ENCODE measurements around the gene PCK2.
A peak's percentile ranks its signal among the peaks of the same experiment; 100 is the strongest.

The PCK2 gene

DNA sequence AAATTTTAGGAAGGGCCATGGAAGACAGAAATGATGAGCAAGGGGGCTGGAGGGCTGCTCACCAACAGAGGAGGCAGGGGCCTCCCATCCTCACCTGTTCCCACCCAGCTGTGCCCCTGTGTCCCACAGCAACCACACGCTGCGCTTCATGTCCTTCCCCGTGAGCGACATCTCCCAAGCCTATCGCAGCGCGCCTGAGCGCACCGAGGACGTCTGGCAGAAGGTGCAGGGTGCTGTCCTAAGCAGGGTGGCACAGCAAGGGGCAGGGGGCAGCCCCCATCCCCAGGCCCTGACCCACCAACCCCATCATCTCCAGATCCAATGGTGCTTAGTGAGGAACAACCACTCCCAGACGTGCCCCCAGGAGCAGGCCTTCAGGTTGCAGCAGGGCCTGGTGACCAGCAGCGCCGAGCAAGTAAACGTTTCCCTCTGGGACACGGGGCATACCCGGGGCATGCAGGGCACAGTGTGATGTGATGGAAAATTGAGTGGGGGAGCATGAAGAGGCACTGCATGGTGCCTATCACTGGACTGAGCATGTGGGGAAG, 34.2 kb upstream of the PCK2 start:
- H3K36me3 ChIP-seq (ENCODE audit: control insufficient read depth in 2 of 2, insufficient read depth in 1 of 2, low read length in 2 of 2), result no peaks in the 10 kb centered on the region
- POLR2A ChIA-PET, result interaction anchor here (1.1 kb wide), 1 partner anchor 20 kb away, joined by 4 read pairs; no protein-coding TSS in a partner anchor
- TF ChIP-seq ZIC2 (tag by site-specific recombination; IDR thresholded peaks at IDR 0.05) (peak; percentile 64), ZNF670 (tag by site-specific recombination; IDR thresholded peaks at IDR 0.05; ENCODE audit: low read depth) (no peak), BCL11B (tag by site-specific recombination; IDR thresholded peaks at IDR 0.05; ENCODE audit: low read depth) (no peak), GFI1B (tag by site-specific recombination; IDR thresholded peaks at IDR 0.05) (no peak), ZNF426 (tag by site-specific recombination; IDR thresholded peaks at IDR 0.05) (no peak), ZNF341 (tag by site-specific recombination; IDR thresholded peaks at IDR 0.05; ENCODE audit: low read depth) (no peak)
- TF ChIP-seq, protein P1, sequence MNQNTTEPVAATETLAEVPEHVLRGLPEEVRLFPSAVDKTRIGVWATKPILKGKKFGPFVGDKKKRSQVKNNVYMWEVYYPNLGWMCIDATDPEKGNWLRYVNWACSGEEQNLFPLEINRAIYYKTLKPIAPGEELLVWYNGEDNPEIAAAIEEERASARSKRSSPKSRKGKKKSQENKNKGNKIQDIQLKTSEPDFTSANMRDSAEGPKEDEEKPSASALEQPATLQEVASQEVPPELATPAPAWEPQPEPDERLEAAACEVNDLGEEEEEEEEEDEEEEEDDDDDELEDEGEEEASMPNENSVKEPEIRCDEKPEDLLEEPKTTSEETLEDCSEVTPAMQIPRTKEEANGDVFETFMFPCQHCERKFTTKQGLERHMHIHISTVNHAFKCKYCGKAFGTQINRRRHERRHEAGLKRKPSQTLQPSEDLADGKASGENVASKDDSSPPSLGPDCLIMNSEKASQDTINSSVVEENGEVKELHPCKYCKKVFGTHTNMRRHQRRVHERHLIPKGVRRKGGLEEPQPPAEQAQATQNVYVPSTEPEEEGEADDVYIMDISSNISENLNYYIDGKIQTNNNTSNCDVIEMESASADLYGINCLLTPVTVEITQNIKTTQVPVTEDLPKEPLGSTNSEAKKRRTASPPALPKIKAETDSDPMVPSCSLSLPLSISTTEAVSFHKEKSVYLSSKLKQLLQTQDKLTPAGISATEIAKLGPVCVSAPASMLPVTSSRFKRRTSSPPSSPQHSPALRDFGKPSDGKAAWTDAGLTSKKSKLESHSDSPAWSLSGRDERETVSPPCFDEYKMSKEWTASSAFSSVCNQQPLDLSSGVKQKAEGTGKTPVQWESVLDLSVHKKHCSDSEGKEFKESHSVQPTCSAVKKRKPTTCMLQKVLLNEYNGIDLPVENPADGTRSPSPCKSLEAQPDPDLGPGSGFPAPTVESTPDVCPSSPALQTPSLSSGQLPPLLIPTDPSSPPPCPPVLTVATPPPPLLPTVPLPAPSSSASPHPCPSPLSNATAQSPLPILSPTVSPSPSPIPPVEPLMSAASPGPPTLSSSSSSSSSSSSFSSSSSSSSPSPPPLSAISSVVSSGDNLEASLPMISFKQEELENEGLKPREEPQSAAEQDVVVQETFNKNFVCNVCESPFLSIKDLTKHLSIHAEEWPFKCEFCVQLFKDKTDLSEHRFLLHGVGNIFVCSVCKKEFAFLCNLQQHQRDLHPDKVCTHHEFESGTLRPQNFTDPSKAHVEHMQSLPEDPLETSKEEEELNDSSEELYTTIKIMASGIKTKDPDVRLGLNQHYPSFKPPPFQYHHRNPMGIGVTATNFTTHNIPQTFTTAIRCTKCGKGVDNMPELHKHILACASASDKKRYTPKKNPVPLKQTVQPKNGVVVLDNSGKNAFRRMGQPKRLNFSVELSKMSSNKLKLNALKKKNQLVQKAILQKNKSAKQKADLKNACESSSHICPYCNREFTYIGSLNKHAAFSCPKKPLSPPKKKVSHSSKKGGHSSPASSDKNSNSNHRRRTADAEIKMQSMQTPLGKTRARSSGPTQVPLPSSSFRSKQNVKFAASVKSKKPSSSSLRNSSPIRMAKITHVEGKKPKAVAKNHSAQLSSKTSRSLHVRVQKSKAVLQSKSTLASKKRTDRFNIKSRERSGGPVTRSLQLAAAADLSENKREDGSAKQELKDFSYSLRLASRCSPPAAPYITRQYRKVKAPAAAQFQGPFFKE (tag by site-specific recombination; IDR thresholded peaks at IDR 0.05; ENCODE audit: borderline replicate concordance), result no peak
- TF ChIP-seq, protein P2, sequence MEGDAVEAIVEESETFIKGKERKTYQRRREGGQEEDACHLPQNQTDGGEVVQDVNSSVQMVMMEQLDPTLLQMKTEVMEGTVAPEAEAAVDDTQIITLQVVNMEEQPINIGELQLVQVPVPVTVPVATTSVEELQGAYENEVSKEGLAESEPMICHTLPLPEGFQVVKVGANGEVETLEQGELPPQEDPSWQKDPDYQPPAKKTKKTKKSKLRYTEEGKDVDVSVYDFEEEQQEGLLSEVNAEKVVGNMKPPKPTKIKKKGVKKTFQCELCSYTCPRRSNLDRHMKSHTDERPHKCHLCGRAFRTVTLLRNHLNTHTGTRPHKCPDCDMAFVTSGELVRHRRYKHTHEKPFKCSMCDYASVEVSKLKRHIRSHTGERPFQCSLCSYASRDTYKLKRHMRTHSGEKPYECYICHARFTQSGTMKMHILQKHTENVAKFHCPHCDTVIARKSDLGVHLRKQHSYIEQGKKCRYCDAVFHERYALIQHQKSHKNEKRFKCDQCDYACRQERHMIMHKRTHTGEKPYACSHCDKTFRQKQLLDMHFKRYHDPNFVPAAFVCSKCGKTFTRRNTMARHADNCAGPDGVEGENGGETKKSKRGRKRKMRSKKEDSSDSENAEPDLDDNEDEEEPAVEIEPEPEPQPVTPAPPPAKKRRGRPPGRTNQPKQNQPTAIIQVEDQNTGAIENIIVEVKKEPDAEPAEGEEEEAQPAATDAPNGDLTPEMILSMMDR (tag by site-specific recombination; IDR thresholded peaks at IDR 0.05), result no peak
- H3K4me3 ChIP-seq (ENCODE audit: low read depth, low read length), result no peak overlapping the region
- H3K9me3 ChIP-seq (ENCODE audit: control insufficient read depth, insufficient read depth, low read depth, low read length), result no peaks in the 10 kb centered on the region
- H3K27ac ChIP-seq (ENCODE audit: extremely low read depth, low read depth, low read length), result no peak overlapping the region
- CTCF ChIA-PET, result interaction anchor here (0.7 to 8.9 kb wide), 4 partner anchors 32 to 366 kb away, joined by 3 to 247 read pairs (median 87); partner anchors contain the start of genes IRF9 and PCK2
- no peaks in the 10 kb centered on the region for H3K4me1 ChIP-seq (ENCODE audit: control insufficient read depth, insufficient read depth, low read length)

DNA sequence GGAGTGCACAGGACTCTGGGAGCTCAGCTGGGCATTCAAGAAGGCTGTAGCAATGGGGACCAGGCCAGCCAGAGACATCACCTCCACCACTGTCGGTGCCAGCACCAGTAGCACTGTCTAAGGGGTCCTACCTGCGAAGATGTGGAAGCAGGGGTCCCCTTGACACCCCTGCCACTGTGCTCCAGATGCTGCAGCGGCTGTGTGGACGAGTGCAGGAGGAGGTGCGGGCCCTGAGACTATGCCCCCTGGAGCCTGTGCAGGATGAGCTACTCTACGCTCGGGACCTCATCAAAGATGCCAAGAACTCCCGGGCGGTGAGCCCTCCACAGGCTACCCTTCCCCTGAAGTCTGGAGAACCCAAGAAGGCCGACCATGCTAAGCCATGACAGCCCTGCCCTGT, 33.7 kb upstream of the PCK2 start:
- TF ChIP-seq ZNF169 (tag by site-specific recombination; IDR thresholded peaks at IDR 0.05) (no peak), ZNF473 (tag by site-specific recombination; IDR thresholded peaks at IDR 0.05) (no peak), ZNF266 (tag by site-specific recombination; IDR thresholded peaks at IDR 0.05; ENCODE audit: low read depth) (no peak), ZNF701 (tag by site-specific recombination; IDR thresholded peaks at IDR 0.05) (no peak), SP2 (tag by site-specific recombination; IDR thresholded peaks at IDR 0.05) (no peak)
- H3K4me1 ChIP-seq (ENCODE audit: control insufficient read depth, insufficient read depth, low read length), result no peaks in the 10 kb centered on the region
- CTCF ChIA-PET, result interaction anchor here (0.7 to 8.9 kb wide), 7 partner anchors 11 to 365 kb away, joined by 3 to 247 read pairs (median 5); partner anchors contain the start of genes CPNE6, IRF9 and PCK2
- POLR2A ChIA-PET, result interaction anchor here (1.1 kb wide), 1 partner anchor 20 kb away, joined by 4 read pairs; no protein-coding TSS in a partner anchor
- H3K36me3 ChIP-seq (ENCODE audit: control insufficient read depth in 2 of 2, insufficient read depth in 1 of 2, low read length in 2 of 2), result no peaks in the 10 kb centered on the region
- no peak overlapping the region for H3K27ac ChIP-seq (ENCODE audit: extremely low read depth, low read depth, low read length)
- no peaks in the 10 kb centered on the region for H3K9me3 ChIP-seq (ENCODE audit: control insufficient read depth, insufficient read depth, low read depth, low read length)
- no peak overlapping the region for H3K4me3 ChIP-seq (ENCODE audit: low read depth, low read length)

Data from HEK293 (cell line).